Liver (tissue), 3 donors: ENCODE results near the gene NTNG1.

Experiments
- EGR1 ChIP-seq, 2 donors: IDR thresholded peaks; 2 replicates each; pipeline ENCODE4 v1.6.1; 2016 to 2018; ENCODE audit warnings: antibody characterized with exemption in 2 of 2, low read depth in 2 of 2
- FOXA1 ChIP-seq: IDR thresholded peaks from 2 replicates; pipeline ENCODE4 v1.6.1; 2016; ENCODE audit warnings: antibody characterized with exemption
- FOXA2 ChIP-seq: IDR thresholded peaks from 2 replicates; pipeline ENCODE4 v1.6.1; 2016; ENCODE audit warnings: antibody characterized with exemption
- GABPA ChIP-seq, 2 donors: IDR thresholded peaks in 1 of 2; conservative IDR thresholded peaks in 1 of 2; 2 replicates each; pipeline ENCODE4 v1.6.1; 2016; ENCODE audit warnings: antibody characterized with exemption in 2 of 2, mild to moderate bottlenecking in 1 of 2, moderate library complexity in 1 of 2
- HNF4G ChIP-seq: IDR thresholded peaks from 2 replicates; pipeline ENCODE4 v1.6.1; 2016; ENCODE audit warnings: antibody characterized with exemption
- JUND ChIP-seq, 2 donors: IDR thresholded peaks; 2 replicates each; pipeline ENCODE4 v1.6.1; 2016; ENCODE audit warnings: antibody characterized with exemption in 2 of 2
- RAD21 ChIP-seq, 2 donors: IDR thresholded peaks; 2 replicates each; pipeline ENCODE4 v1.6.1; 2016; ENCODE audit warnings: antibody characterized with exemption in 2 of 2, mild to moderate bottlenecking in 2 of 2
- SP1 ChIP-seq: IDR thresholded peaks from 2 replicates; pipeline ENCODE4 v1.6.1; 2018; ENCODE audit warnings: antibody characterized with exemption, mild to moderate bottlenecking
- TAF1 ChIP-seq: conservative IDR thresholded peaks from 2 replicates; pipeline ENCODE4 v1.6.1; 2016; ENCODE audit warnings: antibody characterized with exemption, mild to moderate bottlenecking
- YY1 ChIP-seq: IDR thresholded peaks from 2 replicates; pipeline ENCODE4 v1.6.1; 2016; ENCODE audit warnings: antibody characterized with exemption, mild to moderate bottlenecking
- TF ChIP-seq, protein P1 (sequence below): fragments of 150-350 bp; IDR thresholded peaks from 2 replicates; pipeline ENCODE4 v1.5.1; 2017; ENCODE audit warnings: improper control_type of control experiment, low read depth, low read length; ENCODE audit not compliant: missing input control
- TF ChIP-seq, protein P2 (sequence below): IDR thresholded peaks from 2 replicates; pipeline ENCODE4 v1.6.1; 2016; ENCODE audit warnings: antibody characterized with exemption, mild to moderate bottlenecking
- TF ChIP-seq, protein P3 (sequence below): IDR thresholded peaks from 2 replicates; pipeline ENCODE4 v1.6.1; 2016; ENCODE audit warnings: antibody characterized with exemption
- TF ChIP-seq, protein P4 (sequence below): IDR thresholded peaks from 2 replicates; pipeline ENCODE4 v1.6.1; 2016; ENCODE audit warnings: antibody characterized with exemption
- donor health status: healthy.
- donor health status: healthy.

DNA sequence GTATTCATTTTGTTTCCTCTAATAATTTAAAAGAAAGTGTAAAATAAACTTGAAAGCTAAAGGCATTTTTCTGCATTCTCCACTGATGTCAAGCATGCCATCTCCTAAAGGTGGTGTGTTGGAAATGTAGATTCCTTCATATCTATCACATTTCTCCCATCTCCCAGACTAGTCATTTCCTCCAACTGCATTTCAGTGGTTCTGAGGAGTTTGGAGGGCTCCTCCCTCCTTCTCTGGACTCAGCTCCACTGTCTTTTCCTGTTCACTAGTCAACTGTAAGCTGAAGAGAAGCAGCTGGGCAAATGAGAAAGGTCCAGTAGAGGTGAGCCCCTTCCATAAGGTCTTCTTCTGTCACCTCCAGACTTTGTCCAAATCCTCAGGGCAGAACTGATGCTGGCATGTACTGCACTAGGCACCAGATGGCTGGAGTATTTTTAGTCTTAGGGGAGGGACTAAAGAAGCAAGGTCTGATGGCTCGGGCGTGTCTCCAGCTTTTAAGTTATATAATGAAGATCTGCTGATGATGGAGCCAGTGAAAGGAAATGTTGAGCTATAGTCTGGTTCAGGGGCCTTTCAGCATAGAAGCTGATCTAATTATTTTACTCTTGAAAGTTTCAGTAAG, 186.1 kb downstream of the NTNG1 start:
- TF ChIP-seq YY1 (no peak), GABPA (IDR thresholded peaks at IDR 0.05 in 1 of 2, conservative IDR thresholded peaks at IDR 0.05 in 1 of 2) (no peak), SP1 (no peak), JUND (IDR thresholded peaks at IDR 0.05) (no peak), TAF1 (no peak), FOXA2 (no peak), HNF4G (no peak), FOXA1 (no peak), EGR1 (IDR thresholded peaks at IDR 0.05; ENCODE audit: low read depth in 2 of 2) (no peak), RAD21 (IDR thresholded peaks at IDR 0.05) (no peak)
- TF ChIP-seq, protein P1, sequence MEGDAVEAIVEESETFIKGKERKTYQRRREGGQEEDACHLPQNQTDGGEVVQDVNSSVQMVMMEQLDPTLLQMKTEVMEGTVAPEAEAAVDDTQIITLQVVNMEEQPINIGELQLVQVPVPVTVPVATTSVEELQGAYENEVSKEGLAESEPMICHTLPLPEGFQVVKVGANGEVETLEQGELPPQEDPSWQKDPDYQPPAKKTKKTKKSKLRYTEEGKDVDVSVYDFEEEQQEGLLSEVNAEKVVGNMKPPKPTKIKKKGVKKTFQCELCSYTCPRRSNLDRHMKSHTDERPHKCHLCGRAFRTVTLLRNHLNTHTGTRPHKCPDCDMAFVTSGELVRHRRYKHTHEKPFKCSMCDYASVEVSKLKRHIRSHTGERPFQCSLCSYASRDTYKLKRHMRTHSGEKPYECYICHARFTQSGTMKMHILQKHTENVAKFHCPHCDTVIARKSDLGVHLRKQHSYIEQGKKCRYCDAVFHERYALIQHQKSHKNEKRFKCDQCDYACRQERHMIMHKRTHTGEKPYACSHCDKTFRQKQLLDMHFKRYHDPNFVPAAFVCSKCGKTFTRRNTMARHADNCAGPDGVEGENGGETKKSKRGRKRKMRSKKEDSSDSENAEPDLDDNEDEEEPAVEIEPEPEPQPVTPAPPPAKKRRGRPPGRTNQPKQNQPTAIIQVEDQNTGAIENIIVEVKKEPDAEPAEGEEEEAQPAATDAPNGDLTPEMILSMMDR: no peak
- TF ChIP-seq, protein P2, sequence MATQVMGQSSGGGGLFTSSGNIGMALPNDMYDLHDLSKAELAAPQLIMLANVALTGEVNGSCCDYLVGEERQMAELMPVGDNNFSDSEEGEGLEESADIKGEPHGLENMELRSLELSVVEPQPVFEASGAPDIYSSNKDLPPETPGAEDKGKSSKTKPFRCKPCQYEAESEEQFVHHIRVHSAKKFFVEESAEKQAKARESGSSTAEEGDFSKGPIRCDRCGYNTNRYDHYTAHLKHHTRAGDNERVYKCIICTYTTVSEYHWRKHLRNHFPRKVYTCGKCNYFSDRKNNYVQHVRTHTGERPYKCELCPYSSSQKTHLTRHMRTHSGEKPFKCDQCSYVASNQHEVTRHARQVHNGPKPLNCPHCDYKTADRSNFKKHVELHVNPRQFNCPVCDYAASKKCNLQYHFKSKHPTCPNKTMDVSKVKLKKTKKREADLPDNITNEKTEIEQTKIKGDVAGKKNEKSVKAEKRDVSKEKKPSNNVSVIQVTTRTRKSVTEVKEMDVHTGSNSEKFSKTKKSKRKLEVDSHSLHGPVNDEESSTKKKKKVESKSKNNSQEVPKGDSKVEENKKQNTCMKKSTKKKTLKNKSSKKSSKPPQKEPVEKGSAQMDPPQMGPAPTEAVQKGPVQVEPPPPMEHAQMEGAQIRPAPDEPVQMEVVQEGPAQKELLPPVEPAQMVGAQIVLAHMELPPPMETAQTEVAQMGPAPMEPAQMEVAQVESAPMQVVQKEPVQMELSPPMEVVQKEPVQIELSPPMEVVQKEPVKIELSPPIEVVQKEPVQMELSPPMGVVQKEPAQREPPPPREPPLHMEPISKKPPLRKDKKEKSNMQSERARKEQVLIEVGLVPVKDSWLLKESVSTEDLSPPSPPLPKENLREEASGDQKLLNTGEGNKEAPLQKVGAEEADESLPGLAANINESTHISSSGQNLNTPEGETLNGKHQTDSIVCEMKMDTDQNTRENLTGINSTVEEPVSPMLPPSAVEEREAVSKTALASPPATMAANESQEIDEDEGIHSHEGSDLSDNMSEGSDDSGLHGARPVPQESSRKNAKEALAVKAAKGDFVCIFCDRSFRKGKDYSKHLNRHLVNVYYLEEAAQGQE: no peak
- TF ChIP-seq, protein P3, sequence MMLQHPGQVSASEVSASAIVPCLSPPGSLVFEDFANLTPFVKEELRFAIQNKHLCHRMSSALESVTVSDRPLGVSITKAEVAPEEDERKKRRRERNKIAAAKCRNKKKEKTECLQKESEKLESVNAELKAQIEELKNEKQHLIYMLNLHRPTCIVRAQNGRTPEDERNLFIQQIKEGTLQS: no peak
- TF ChIP-seq, protein P4, sequence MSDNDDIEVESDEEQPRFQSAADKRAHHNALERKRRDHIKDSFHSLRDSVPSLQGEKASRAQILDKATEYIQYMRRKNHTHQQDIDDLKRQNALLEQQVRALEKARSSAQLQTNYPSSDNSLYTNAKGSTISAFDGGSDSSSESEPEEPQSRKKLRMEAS: no peak
